HL-60/S4 (cell line): Measurements from ENCODE around the gene ADCY5.
"Not testable (repeated sequence)": the region's sequence is repeated elsewhere in the genome, so short reads cannot be mapped to it uniquely, and the experiment has no call there.

Experiments
- in situ Hi-C: fragments of 300-500 bp; cut with MboI; formaldehyde crosslinking; loops from 2 replicates; pipeline ENCODE4 v1.14.3; 2022; ENCODE audit warnings: low sequenced_read_pairs

The ADCY5 gene

GRCh38 chr3:123448536-123449101, at the start of gene ADCY5:
TSS of gene ADCY5 (minus strand) at chr3:123449090. CDS start at chr3:123448545, 545 bp downstream.
- in situ Hi-C loops, result no loop called here

GRCh38 chr3:123493912-123494311, 45.0 kb upstream of the ADCY5 start:
- in situ Hi-C loops, result no loop called here

DNA sequence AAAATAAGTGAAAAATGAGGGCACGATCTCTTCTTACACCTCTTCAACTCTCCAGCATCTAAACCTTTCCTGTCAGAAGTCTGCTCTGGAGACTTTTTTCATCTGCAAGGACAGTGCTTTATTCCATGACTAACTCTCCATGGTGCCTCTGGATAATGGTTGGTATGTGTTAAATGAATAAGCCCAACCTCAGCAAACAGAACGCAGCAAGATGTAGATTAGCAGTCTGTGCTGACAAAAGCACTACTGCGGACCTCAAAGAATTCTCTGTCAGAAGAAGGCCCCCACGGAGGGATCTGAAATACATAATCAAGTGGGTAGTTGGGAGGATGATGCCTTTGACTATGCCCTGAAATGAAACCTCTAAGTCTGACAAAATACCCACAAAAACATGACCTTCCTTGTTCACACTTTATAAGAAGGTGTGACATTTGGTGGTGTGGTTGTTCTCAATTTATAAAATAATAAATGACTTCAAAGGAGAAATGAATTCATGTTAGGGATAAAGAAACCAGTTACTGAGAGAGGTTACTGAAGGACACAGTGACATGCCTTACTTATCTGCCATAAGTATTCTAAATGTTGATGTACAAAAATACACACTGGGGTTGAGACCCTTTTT, 43.2 kb upstream of the ADCY5 start:
- in situ Hi-C loops, result no loop called here

GRCh38 chr3:123489400-123490004, 40.6 kb upstream of the ADCY5 start:
- in situ Hi-C loops, result no loop called here

GRCh38 chr3:123488645-123489347, 39.9 kb upstream of the ADCY5 start:
- in situ Hi-C loops, result no loop called here

GRCh38 chr3:123487063-123487462, 38.2 kb upstream of the ADCY5 start:
- in situ Hi-C loops, result not testable (repeated sequence)

GRCh38 chr3:123486460-123486859, 37.6 kb upstream of the ADCY5 start:
- in situ Hi-C loops, result no loop called here

DNA sequence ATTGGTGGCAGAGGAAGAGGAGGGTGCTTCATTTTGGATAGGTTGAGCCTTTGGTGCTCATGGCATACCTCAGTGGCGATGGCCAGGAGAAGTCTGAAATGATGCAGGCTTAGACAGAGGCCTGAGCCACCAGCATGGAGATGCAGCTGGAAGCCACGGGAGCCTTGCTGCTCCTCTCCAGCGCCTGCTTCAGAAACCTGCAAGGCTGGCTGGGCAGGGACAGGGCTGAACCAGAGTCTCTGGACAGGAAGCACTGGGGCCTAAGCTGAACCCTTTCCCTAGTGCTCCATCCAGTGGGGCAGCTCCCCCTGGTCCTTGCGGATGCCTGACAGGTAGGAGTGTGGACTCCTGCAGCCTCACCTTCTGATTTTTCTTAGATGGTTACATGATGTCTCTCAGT, 36.7 kb upstream of the ADCY5 start:
- in situ Hi-C loops, result no loop called here

DNA sequence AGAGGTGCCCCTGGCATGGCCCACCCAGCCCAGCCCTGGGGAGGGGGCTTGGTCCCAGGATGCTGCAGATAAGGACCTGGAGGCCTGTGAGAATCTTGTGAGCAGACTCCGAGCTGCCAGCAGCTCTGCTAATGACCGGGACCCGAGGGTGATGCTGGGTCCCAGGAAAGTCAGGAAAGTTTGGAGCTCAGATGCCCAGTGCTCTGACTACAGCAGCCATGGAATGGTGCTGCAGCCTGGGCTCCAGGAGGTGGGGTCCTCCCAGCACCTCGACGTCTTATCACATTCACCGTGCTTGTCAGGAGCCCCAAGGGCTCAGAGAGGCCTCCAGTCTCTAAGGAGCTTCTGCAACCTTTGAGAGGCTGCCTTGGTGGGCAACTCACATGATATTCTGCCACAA, 34.3 kb upstream of the ADCY5 start:
- in situ Hi-C loops, result no loop called here

GRCh38 chr3:123481722-123482457, 33.0 kb upstream of the ADCY5 start:
- in situ Hi-C loops, result no loop called here

DNA sequence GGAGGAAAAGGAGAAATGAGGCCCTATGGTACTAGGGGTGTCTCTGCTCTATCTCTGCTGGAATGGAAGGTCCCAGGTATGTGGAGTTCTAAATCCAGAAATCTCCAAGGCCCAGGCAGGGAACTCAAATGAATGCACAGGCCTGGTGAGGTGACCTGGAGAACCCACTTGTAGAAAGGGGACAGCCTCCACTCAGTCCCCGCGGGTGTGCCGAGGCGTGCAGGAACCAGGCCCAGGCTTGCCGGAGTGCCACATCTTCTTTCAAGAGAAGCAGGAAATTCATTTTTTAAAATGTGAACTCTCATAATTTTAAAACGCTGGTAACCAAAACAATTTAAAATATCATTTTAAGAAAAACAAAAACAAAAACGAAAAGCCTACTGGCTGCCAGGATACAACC, 32.2 kb upstream of the ADCY5 start:
- in situ Hi-C loops, result no loop called here

DNA sequence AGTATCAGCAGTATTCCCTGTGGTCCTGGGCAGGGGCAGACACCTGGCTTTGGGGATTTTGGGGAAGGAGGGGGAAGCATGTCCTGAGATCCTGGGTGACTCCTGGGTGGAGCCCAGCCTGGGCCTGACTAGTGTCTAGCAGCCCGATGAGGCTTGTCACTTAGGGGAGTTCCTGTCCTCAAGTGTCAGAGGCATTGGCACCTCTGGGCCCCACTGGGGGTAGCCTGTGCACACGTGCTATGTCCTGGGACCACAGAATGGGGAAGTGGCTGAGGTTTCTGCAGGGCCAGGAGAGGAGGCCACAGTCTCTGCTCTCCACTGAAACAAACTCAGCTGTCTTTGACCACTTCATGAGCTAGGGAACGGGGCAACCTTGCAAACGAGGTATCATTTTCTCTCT, 31.5 kb upstream of the ADCY5 start:
- in situ Hi-C loops, result no loop called here

DNA sequence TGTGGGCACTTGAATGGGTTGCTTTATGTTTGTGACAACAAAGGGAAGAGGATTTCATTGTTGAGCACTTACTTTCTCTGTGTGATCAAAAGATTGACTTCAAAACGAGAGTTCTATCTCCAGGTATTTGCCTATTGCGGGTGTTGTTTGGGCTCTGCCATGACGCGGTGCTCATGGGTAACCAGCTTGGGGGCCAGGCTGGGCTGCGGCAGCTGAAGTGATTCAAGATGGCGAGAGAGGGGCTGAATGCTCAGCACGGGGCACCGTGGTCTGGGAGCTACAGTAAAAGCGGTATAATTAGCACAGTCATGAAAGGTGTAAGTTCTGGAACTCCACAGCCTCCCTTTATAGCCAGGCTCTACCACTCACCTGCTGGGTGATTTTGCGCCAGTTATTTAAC, 31.0 kb upstream of the ADCY5 start:
- in situ Hi-C loops, result no loop called here

DNA sequence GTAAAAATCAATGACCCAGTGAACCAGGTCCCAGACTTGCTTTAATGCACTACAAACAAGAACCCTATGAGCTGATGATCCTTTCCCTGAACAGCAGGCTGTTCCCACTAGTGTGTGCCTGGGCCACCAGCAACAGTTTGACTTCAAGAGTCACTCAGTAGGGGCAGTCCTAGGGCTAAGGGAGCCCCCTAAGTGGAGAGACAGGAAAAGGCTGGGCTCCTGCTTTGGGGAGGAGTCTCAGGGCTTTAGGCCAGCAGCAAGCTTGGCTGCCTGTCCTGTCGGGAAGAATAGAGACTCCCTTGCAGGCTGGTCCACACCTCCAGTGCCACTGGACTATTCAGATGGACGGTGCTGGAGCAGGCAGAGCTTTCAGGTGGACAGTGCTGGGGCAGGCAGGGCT, 29.4 kb upstream of the ADCY5 start:
- in situ Hi-C loops, result no loop called here

- in situ Hi-C loops, result no loop called here
Observed at GRCh38 chr3:123476967-123477750, 28.3 kb upstream of the ADCY5 start.

DNA sequence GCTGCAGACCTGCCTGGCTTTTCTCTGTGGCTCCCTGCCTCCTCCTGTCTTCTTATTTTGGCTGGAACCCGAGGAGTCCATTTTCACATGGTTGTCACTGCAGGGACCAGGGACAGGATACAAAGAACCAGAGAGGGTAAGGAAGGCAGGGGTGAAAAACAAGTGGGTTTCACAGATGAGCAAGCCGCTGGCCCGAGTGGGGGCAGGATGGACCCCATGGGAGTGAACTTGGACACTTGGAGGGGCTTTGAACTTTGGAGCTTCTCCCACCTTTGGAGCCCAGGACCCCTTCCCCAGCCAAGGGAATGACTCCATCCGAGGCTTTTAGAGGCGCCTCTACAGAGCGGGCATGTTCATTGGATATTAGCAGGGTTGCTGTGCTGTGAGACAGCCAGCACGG, 26.9 kb upstream of the ADCY5 start:
- in situ Hi-C loops, result no loop called here

GRCh38 chr3:123471106-123471505, 22.2 kb upstream of the ADCY5 start:
- in situ Hi-C loops, result no loop called here

- in situ Hi-C loops, result no loop called here
Observed at GRCh38 chr3:123469323-123469995, 20.6 kb upstream of the ADCY5 start.

- in situ Hi-C loops, result no loop called here
Observed at GRCh38 chr3:123467046-123467445, 18.2 kb upstream of the ADCY5 start.

DNA sequence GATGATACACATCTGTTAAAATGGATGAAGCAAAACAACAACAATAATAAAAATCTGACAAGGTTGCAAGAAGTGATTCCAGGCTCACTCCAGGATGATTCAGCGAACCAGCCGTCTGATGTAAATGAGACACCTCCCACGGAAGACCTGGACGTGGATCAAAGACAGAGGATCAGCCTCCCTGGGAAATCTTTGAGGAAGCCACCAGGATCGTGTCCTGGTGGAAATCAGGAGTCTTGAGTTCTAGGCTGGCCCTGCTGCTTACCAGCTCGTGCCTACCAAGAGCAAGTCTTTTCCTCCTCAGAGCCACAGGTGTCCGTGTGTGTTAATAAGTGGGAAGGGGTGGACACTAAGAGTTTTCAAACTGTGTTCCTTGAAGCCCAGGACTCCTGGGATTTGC, 15.3 kb upstream of the ADCY5 start:
- in situ Hi-C loops, result no loop called here
